Transverse colon (tissue), 4 donors: Measurements from ENCODE around the gene GALNT13. TPM values are rescaled to one million over a fixed set of nuclear protein-coding genes. Genes with fewer than 3 reads are reported as not detected.

Source experiments
- DNase-seq: peaks from one replicate; pipeline ENCODE4 v3.0.0-alpha.2; 2019
- H3K27ac ChIP-seq, 4 donors: fragments of 200-600 bp; sonication (generic); 2 replicates each; pipeline ENCODE4 v1.5.1; 2016 to 2018; ENCODE audit warnings: inconsistent platforms in 4 of 4
- H3K27me3 ChIP-seq: fragments of 200-600 bp; sonication (generic); 2 replicates; pipeline ENCODE4 v1.5.1; 2017; ENCODE audit warnings: inconsistent platforms
- H3K36me3 ChIP-seq, 4 donors: fragments of 200-600 bp; sonication (generic); 2 replicates each; pipeline ENCODE4 v1.5.1; 2017 to 2019; ENCODE audit warnings: inconsistent platforms in 4 of 4
- H3K4me1 ChIP-seq, 4 donors: fragments of 200-600 bp; sonication (generic); 2 replicates each; pipeline ENCODE4 v1.5.1; 2017 to 2020; ENCODE audit warnings: inconsistent platforms in 4 of 4
- H3K4me3 ChIP-seq, 4 donors: fragments of 200-600 bp; sonication (generic); 1 replicate in 1 of 4; 2 replicates in 3 of 4; pipeline versions ENCODE4 v1.5.1 to v1.6.1; 2017 to 2019; ENCODE audit warnings: inconsistent platforms in 4 of 4
- H3K9me3 ChIP-seq, 2 donors: fragments of 200-600 bp; sonication (generic); 2 replicates each; pipeline ENCODE4 v1.5.1; 2017 to 2019; ENCODE audit warnings: inconsistent platforms in 2 of 2
- CTCF ChIP-seq, 5 experiments: fragments of 200-600 bp in 3 of 5; fragments of 450-650 bp in 2 of 5; sonication (generic) in 3 of 5; IDR thresholded peaks; 1 replicate in 2 of 5; 2 replicates in 3 of 5; pipeline ENCODE4 v1.5.1; 2016 to 2017; ENCODE audit warnings: antibody characterized with exemption in 5 of 5, inconsistent platforms in 3 of 5, mild to moderate bottlenecking in 2 of 5, moderate library complexity in 1 of 5
- EP300 ChIP-seq: sonication (generic); formaldehyde crosslinking; IDR thresholded peaks from one replicate; pipeline ENCODE4 v1.6.1; 2017; ENCODE audit warnings: antibody characterized with exemption, low read depth
- POLR2A ChIP-seq: fragments of 450-650 bp; IDR thresholded peaks from one replicate; pipeline ENCODE4 v1.6.1; 2016; ENCODE audit warnings: antibody characterized with exemption, mild to moderate bottlenecking, moderate library complexity
- POLR2AphosphoS5 ChIP-seq, 3 donors: sonication (generic); formaldehyde crosslinking; IDR thresholded peaks; one replicate each; pipeline ENCODE4 v1.6.1; 2016; ENCODE audit warnings: antibody characterized with exemption in 3 of 3
- WGBS, 2 donors: methylation state at CpG; one replicate each; pipeline ENCODE4 v1.1.5; 2018; ENCODE audit warnings: low coverage in 1 of 2; 5-methylcytosine and 5-hydroxymethylcytosine counted together
- in situ Hi-C, 4 donors: fragments of 200-750 bp; cut with MboI; loops; one replicate each; pipeline versions ENCODE4 v1.15.0 to v1.15.1; 2017; ENCODE audit warnings: low sequenced_read_pairs in 3 of 4, low pct_ligation_motif_present in 1 of 4, low pct_unique_long_range_greater_than_20kb in 1 of 4
- intact Hi-C: fragments of 100-400 bp; cut with DNase I; formaldehyde crosslinking; loops from one replicate; pipeline ENCODE4 v1.15.1; 2023; ENCODE audit warnings: low total_unique reads
- total RNA-seq, 4 donors: library from RNA; depleted of rRNA; stranded (reverse); fragments of >200 nt; gene quantifications; one replicate each; pipeline ENCODE4 v1.1.0, GENCODE V29; 2016

GALNT13 gene
- total RNA-seq, 4 donors from 2014 or later, result 0.41 to 0.95 TPM; not detected in 2

GRCh38 chr2:154229966-154230365 is 358.2 kb downstream of the GALNT13 start:
- intact Hi-C loops, result no loop called here
- no peak for DNase-seq
- H3K4me3 ChIP-seq, result no peak overlapping the region
- H3K36me3 ChIP-seq, result no peaks in the 10 kb centered on the region
- H3K9me3 ChIP-seq, result no peaks in the 10 kb centered on the region
- no peak overlapping the region for H3K27ac ChIP-seq
- H3K4me1 ChIP-seq, result peaks cover 0 to 21% (median 10%) of the 10 kb centered on the region in 4 donors
- in situ Hi-C loops, result no loop called here
- no peaks in the 10 kb centered on the region for H3K27me3 ChIP-seq
- TF ChIP-seq CTCF (IDR thresholded peaks at IDR 0.05) (no peak), POLR2AphosphoS5 (IDR thresholded peaks at IDR 0.05) (no peak), POLR2A (no peak), EP300 (no peak)

GRCh38 chr2:154231021-154231420 is 359.3 kb downstream of the GALNT13 start:
- Histone ChIP-seq H3K27ac (no peak overlapping the region), H3K9me3 (no peaks in the 10 kb centered on the region), H3K4me1 (peaks cover 0 to 21% (median 10%) of the 10 kb centered on the region in 4 donors), H3K27me3 (no peaks in the 10 kb centered on the region), H3K4me3 (no peak overlapping the region), H3K36me3 (no peaks in the 10 kb centered on the region)
- TF ChIP-seq CTCF (IDR thresholded peaks at IDR 0.05), result no peak
- TF ChIP-seq EP300, result no peak
- TF ChIP-seq POLR2AphosphoS5 (IDR thresholded peaks at IDR 0.05), result no peak
- no peak for TF ChIP-seq POLR2A
- intact Hi-C loops (no loop called here), in situ Hi-C loops (no loop called here)
- 17 to 35% methylated on average over 1 of the region's 1 CpG for WGBS, 2 donors
- DNase-seq, result no peak

GRCh38 chr2:154233231-154233630 is 361.5 kb downstream of the GALNT13 start:
- Histone ChIP-seq H3K4me1 (peaks cover 0 to 21% (median 10%) of the 10 kb centered on the region in 4 donors), H3K9me3 (no peaks in the 10 kb centered on the region), H3K4me3 (no peak overlapping the region), H3K27me3 (no peaks in the 10 kb centered on the region), H3K36me3 (no peaks in the 10 kb centered on the region), H3K27ac (no peak overlapping the region)
- 25 to 34% methylated on average over 2 of the region's 2 CpGs for WGBS, 2 donors
- in situ Hi-C loops, result no loop called here
- intact Hi-C loops, result no loop called here
- no peak for TF ChIP-seq POLR2AphosphoS5 (IDR thresholded peaks at IDR 0.05)
- no peak for TF ChIP-seq POLR2A
- TF ChIP-seq EP300, result no peak
- no peak for TF ChIP-seq CTCF (IDR thresholded peaks at IDR 0.05)
- DNase-seq, result no peak

- DNase-seq, result no peak
- TF ChIP-seq POLR2A (no peak), CTCF (IDR thresholded peaks at IDR 0.05) (no peak), POLR2AphosphoS5 (IDR thresholded peaks at IDR 0.05) (no peak), EP300 (no peak)
- H3K27ac ChIP-seq, result no peak overlapping the region
- H3K36me3 ChIP-seq, result no peaks in the 10 kb centered on the region
- in situ Hi-C loops (no loop called here), intact Hi-C loops (no loop called here)
- no peaks in the 10 kb centered on the region for H3K4me1 ChIP-seq
- H3K4me3 ChIP-seq, result no peak overlapping the region
- 64 to 78% methylated on average over 1 of the region's 1 CpG for WGBS, 2 donors
- H3K27me3 ChIP-seq, result no peaks in the 10 kb centered on the region
- no peaks in the 10 kb centered on the region for H3K9me3 ChIP-seq
Observed at GRCh38 chr2:154238252-154238651, 366.5 kb downstream of the GALNT13 start.
